Endothelial cell of umbilical vein (primary cell): ENCODE data around the gene HCN2. TPM values are rescaled to one million over a fixed set of nuclear protein-coding genes. Genes with fewer than 3 reads are reported as not detected.

ENCODE experiments used
- BruUV-seq: library from RNA; stranded (reverse); fragments of 400-500 nt; replicated peaks from 2 replicates; lab custom pipeline; 2021; lab: Mats Ljungman, UMichigan
- CTCF ChIA-PET: fragments of 300-600, 350-600 bp; sonication (Branson Sonifier 250); formaldehyde crosslinking; loops from one replicate; lab custom pipeline; 2021; ENCODE audit warnings: antibody characterized with exemption, inconsistent platforms; lab: Charles Lee
- POLR2A ChIA-PET: fragments of 300-600, 350-600 bp; sonication (Branson Sonifier 250); formaldehyde crosslinking; loops from one replicate; lab custom pipeline; 2021; ENCODE audit warnings: antibody characterized with exemption, inconsistent platforms; lab: Charles Lee
- DNase-seq: peaks from one replicate; pipeline ENCODE4 v3.0.0-alpha.2; 2011; ENCODE audit warnings: low read depth, low spot score
- FAIRE-seq: peaks from 2 replicates; lab custom pipeline; 2011; peaks lifted over from hg19 to GRCh38; lab: Jason Lieb, UNC
- H2AFZ ChIP-seq: 2 replicates; pipeline ENCODE4 v1.6.0; 2012; ENCODE audit warnings: low read depth, low read length, control low read depth, inconsistent platforms
- H3K27ac ChIP-seq: 2 replicates; pipeline ENCODE4 v1.5.1; 2011; ENCODE audit warnings: low read depth, mild to moderate bottlenecking, control low read depth, low read length, moderate library complexity; ENCODE audit not compliant: insufficient read depth
- H3K27me3 ChIP-seq, 2 experiments: 2 replicates each; pipeline versions ENCODE4 v1.6.0 to v1.6.1; 2011; ENCODE audit warnings: low read length in 2 of 2, mixed read lengths in 1 of 2; ENCODE audit not compliant: control insufficient read depth in 2 of 2, insufficient read depth in 2 of 2
- H3K36me3 ChIP-seq, 2 experiments: 2 replicates in 1 of 2; 3 replicates in 1 of 2; pipeline ENCODE4 v1.5.1; 2011; ENCODE audit warnings: low read length in 2 of 2, mild to moderate bottlenecking in 1 of 2, moderate library complexity in 1 of 2; ENCODE audit not compliant: control insufficient read depth in 2 of 2, insufficient read depth in 2 of 2; ENCODE audit errors: extremely low read depth in 1 of 2
- H3K4me1 ChIP-seq: 3 replicates; pipeline ENCODE4 v1.5.1; 2011; ENCODE audit warnings: mild to moderate bottlenecking, low read length; ENCODE audit not compliant: control insufficient read depth, insufficient read depth; ENCODE audit errors: extremely low read depth
- H3K4me2 ChIP-seq: 2 replicates; pipeline ENCODE4 v1.6.1; 2011; ENCODE audit warnings: low read length, control low read depth, mixed read lengths; ENCODE audit not compliant: insufficient read depth
- H3K4me3 ChIP-seq, 3 experiments: fragments of 200-600 bp in 1 of 3; sonication (generic), shearing (Covaris generic) in 1 of 3; replicated peaks in 1 of 3; 2 replicates each; pipeline ENCODE4 v1.5.1; 2011 to 2016; ENCODE audit warnings: control low read depth in 3 of 3, low read length in 3 of 3, mild to moderate bottlenecking in 2 of 3, inconsistent platforms in 1 of 3, low read depth in 1 of 3, moderate library complexity in 1 of 3; ENCODE audit not compliant: insufficient read depth in 1 of 3
- H3K79me2 ChIP-seq: 2 replicates; pipeline ENCODE4 v1.6.0; 2012; ENCODE audit warnings: low read length, inconsistent platforms; ENCODE audit not compliant: control insufficient read depth, insufficient read depth
- H3K9ac ChIP-seq: replicated peaks from 2 replicates; pipeline ENCODE3; 2011; ENCODE audit warnings: low read length, control low read depth; ENCODE audit not compliant: insufficient read depth; ENCODE audit errors: extremely low read depth
- H3K9me1 ChIP-seq: replicated peaks from 3 replicates; pipeline ENCODE4 v1.6.0; 2011; ENCODE audit warnings: mild to moderate bottlenecking, low read length; ENCODE audit not compliant: control insufficient read depth, insufficient read depth; ENCODE audit errors: extremely low read depth
- H3K9me3 ChIP-seq: replicated peaks from 2 replicates; pipeline ENCODE4 v1.5.1; 2012; ENCODE audit warnings: low read length, inconsistent platforms; ENCODE audit not compliant: control insufficient read depth, insufficient read depth
- H4K20me1 ChIP-seq: replicated peaks from 2 replicates; pipeline ENCODE3; 2011; ENCODE audit warnings: mild to moderate bottlenecking, low read length; ENCODE audit not compliant: control insufficient read depth, insufficient read depth; ENCODE audit errors: extremely low read depth
- EZH2 ChIP-seq: IDR thresholded peaks from 2 replicates; pipeline ENCODE4 v1.6.1; 2012; ENCODE audit warnings: borderline replicate concordance, low read depth, mild to moderate bottlenecking, moderate library complexity, low read length, inconsistent platforms; ENCODE audit not compliant: severe bottlenecking
- FOS ChIP-seq: IDR thresholded peaks from 2 replicates; pipeline ENCODE4 v1.6.1; 2011; ENCODE audit warnings: mild to moderate bottlenecking, low read length, moderate library complexity, borderline replicate concordance; ENCODE audit not compliant: insufficient read depth
- GATA2 ChIP-seq: IDR thresholded peaks from 2 replicates; pipeline ENCODE4 v1.7.0; 2011; ENCODE audit warnings: low read depth, mild to moderate bottlenecking, moderate library complexity, mixed read lengths, low read length; ENCODE audit not compliant: insufficient read length, insufficient read depth
- JUN ChIP-seq: IDR thresholded peaks from 2 replicates; pipeline ENCODE4 v1.6.1; 2011; ENCODE audit warnings: borderline replicate concordance, low read depth; ENCODE audit not compliant: insufficient read length, insufficient read depth
- MYC ChIP-seq: IDR thresholded peaks from one replicate; pipeline ENCODE4 v1.6.1; 2011; ENCODE audit warnings: mild to moderate bottlenecking, low read depth, low read length
- POLR2A ChIP-seq: IDR thresholded peaks from 2 replicates; pipeline ENCODE4 v1.6.1; 2012; ENCODE audit warnings: low read depth, mild to moderate bottlenecking, control low read depth, low read length
- POLR2AphosphoS5 ChIP-seq: IDR thresholded peaks from 2 replicates; pipeline ENCODE4 v1.6.1; 2012; ENCODE audit warnings: low read depth, mild to moderate bottlenecking, control low read depth, low read length, moderate library complexity; ENCODE audit not compliant: insufficient read depth
- dilution Hi-C: fragments of 300-500 bp; cut with MboI; formaldehyde crosslinking; loops from one replicate; pipeline ENCODE4 v1.15.0; 2019; ENCODE audit warnings: low sequenced_read_pairs; ENCODE audit not compliant: extremely low pct_ligation_motif_present
- intact Hi-C: fragments of 100-400 bp; cut with micrococcal nuclease; formaldehyde crosslinking; loops from one replicate; pipeline ENCODE4 v1.10.0; 2022
- polyA plus RNA-seq, 4 experiments: library from polyadenylated mRNA; depleted of rRNA in 3 of 4; stranded (reverse) in 3 of 4; unstranded in 1 of 4; fragments of >200 nt; gene quantifications; 2 replicates each; pipeline versions ENCODE4 v1.2.1 to v1.2.3, GENCODE V29; 2011 to 2012; ENCODE audit warnings: missing spikeins in 1 of 4
- total RNA-seq: library from RNA; stranded (reverse); gene quantifications from 2 replicates; pipeline ENCODE4 v1.2.3, GENCODE V29; 2021
- TF ChIP-seq, protein P1 (sequence below): IDR thresholded peaks from 2 replicates; pipeline ENCODE4 v1.6.1; 2011; ENCODE audit not compliant: insufficient read depth, insufficient read length
- TF ChIP-seq, protein P2 (sequence below), 2 donors: IDR thresholded peaks; 1 replicate in 1 of 2; 2 replicates in 1 of 2; pipeline ENCODE4 v1.5.1; 2011; ENCODE audit warnings: low read length in 2 of 2, mild to moderate bottlenecking in 2 of 2, moderate library complexity in 2 of 2, control low read depth in 1 of 2, inconsistent platforms in 1 of 2, low read depth in 1 of 2; ENCODE audit not compliant: insufficient read depth in 1 of 2; ENCODE audit errors: extremely low read depth in 1 of 2

Gene HCN2
- total and polyA plus RNA-seq, 2 donors (not counting 3 experiments of a cell fraction or from before 2014, with no cell fraction given) = 0.18 to 0.53 TPM

DNA sequence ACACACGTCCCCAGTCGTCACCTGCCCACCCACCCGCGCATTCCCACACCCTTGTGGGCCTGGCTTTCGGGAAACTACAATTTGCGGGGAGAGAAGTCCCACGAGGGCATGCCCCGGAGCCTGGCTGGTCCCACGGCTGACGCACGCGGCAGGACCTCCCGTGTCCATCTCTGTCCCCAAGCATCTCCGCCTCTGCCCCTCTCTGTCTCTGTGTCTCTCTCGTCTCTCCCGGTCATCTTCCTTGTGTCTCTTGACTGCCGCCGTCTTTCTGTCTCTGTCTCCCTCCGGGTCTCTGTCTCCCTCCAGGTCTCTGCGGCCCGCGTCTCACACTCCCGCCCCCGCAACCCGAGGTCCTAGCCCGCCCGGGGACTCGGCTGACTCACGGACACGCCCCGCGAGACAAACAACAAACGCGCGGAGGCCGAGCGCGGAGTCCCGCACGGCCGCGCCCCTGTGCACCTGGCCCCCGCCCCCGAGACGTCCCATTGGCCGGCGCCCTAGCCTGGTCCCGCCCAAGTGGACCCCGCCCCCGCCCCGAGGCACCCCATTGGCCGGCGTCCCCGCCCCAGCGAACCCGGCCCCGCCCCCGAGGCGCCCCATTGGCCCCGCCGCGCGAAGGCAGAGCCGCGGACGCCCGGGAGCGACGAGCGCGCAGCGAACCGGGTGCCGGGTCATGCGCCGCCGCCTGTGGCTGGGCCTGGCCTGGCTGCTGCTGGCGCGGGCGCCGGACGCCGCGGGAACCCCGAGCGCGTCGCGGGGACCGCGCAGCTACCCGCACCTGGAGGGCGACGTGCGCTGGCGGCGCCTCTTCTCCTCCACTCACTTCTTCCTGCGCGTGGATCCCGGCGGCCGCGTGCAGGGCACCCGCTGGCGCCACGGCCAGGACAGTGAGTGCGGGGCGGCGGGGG lies 49.8 kb downstream of the HCN2 start, which contains the start of gene FGF22:
Gene FGF22 (plus strand): TSS at position 627 of the 908 bp plus-strand sequence. CDS start 47 bp downstream, at position 674.
- Histone ChIP-seq H3K36me3 (no peaks in the 10 kb centered on the region), H3K4me1 (peaks cover 4% of the 10 kb centered on the region), H3K27ac (no peak within 1 kb of the TSS), H4K20me1 (no peaks in the 10 kb centered on the region), H3K4me3 (peak within 1 kb of the TSS; percentile 23 to 30 (median 28)), H3K9me1 (no peaks in the 10 kb centered on the region), H2AFZ (peak within 1 kb of the TSS; percentile 80), H3K9ac (no peak within 1 kb of the TSS), H3K27me3 (no peaks in the 10 kb centered on the region), H3K9me3 (no peaks in the 10 kb centered on the region), H3K79me2 (no peaks in the 10 kb centered on the region), H3K4me2 (peak within 1 kb of the TSS; percentile 61)
- ChIA-PET CTCF (no interaction called here), POLR2A (no interaction called here)
- dilution Hi-C loops = no loop called here
- DNase-seq (peak; percentile 82), FAIRE-seq (peak; percentile 77)
- no TSS peak for BruUV-seq
- no peak for TF ChIP-seq MYC
- TF ChIP-seq JUN = no peak
- TF ChIP-seq, protein P1, sequence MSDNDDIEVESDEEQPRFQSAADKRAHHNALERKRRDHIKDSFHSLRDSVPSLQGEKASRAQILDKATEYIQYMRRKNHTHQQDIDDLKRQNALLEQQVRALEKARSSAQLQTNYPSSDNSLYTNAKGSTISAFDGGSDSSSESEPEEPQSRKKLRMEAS = no peak
- TF ChIP-seq, protein P2, sequence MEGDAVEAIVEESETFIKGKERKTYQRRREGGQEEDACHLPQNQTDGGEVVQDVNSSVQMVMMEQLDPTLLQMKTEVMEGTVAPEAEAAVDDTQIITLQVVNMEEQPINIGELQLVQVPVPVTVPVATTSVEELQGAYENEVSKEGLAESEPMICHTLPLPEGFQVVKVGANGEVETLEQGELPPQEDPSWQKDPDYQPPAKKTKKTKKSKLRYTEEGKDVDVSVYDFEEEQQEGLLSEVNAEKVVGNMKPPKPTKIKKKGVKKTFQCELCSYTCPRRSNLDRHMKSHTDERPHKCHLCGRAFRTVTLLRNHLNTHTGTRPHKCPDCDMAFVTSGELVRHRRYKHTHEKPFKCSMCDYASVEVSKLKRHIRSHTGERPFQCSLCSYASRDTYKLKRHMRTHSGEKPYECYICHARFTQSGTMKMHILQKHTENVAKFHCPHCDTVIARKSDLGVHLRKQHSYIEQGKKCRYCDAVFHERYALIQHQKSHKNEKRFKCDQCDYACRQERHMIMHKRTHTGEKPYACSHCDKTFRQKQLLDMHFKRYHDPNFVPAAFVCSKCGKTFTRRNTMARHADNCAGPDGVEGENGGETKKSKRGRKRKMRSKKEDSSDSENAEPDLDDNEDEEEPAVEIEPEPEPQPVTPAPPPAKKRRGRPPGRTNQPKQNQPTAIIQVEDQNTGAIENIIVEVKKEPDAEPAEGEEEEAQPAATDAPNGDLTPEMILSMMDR (IDR thresholded peaks at IDR 0.05; ENCODE audit: extremely low read depth in 1 of 2, insufficient read depth in 1 of 2, low read depth in 1 of 2, low read length in 2 of 2) = no peak
- TF ChIP-seq EZH2 = no peak
- no peak for TF ChIP-seq POLR2A
- TF ChIP-seq POLR2AphosphoS5 = no peak
- TF ChIP-seq GATA2 = no peak
- no peak for TF ChIP-seq FOS
- intact Hi-C loops = no loop called here
